ENCODE data around the gene NDUFB11. TPM values are rescaled to one million over a fixed set of nuclear protein-coding genes. Genes with fewer than 3 reads are reported as not detected.

Gene NDUFB11
- total RNA-seq, 1 experiment from 2014 or later: 129 TPM

GRCh38 chrX:47171996-47172395 lies 27.5 kb upstream of the NDUFB11 start:
- H3K9me3 ChIP-seq: no peaks in the 10 kb centered on the region
- Mint-ChIP-seq H3K4me1 (ENCODE audit: low read depth, unreplicated experiment) (no peaks in the 10 kb centered on the region), H3K36me3 (ENCODE audit: insufficient read depth, unreplicated experiment) (peaks cover 39% of the 10 kb centered on the region), H3K9me3 (ENCODE audit: unreplicated experiment) (no peaks in the 10 kb centered on the region), H3K27ac (ENCODE audit: unreplicated experiment) (no peak overlapping the region), H3K4me3 (ENCODE audit: unreplicated experiment) (no peak overlapping the region), H3K27me3 (ENCODE audit: insufficient read depth, unreplicated experiment) (no peaks in the 10 kb centered on the region)
- DNase-seq: no peak
- no peak overlapping the region for H3K4me3 ChIP-seq (ENCODE audit: low read depth, low read length)
- ChIA-PET POLR2A (no interaction called here), CTCF (no interaction called here)
- H3K36me3 ChIP-seq (ENCODE audit: control insufficient read depth, insufficient read depth, low read length): no peaks in the 10 kb centered on the region
- no peaks in the 10 kb centered on the region for H3K4me1 ChIP-seq
- no TSS peak for BruUV-seq (replicated peaks)
- no peak for TF ChIP-seq CTCF (IDR thresholded peaks at IDR 0.05; ENCODE audit: insufficient read depth in 1 of 2, low read depth in 1 of 2, low read length in 1 of 2, severe bottlenecking in 1 of 2, unreplicated experiment in 1 of 2)
- intact Hi-C loops (cut with micrococcal nuclease; ENCODE audit: unreplicated experiment): no loop called here
- no peaks in the 10 kb centered on the region for H3K27me3 ChIP-seq (replicated peaks; ENCODE audit: control insufficient read depth, insufficient read depth, low read length)

GRCh38 chrX:47170861-47171692 lies 26.6 kb upstream of the NDUFB11 start:
- TF ChIP-seq CTCF (IDR thresholded peaks at IDR 0.05; ENCODE audit: insufficient read depth in 1 of 2, low read depth in 1 of 2, low read length in 1 of 2, severe bottlenecking in 1 of 2, unreplicated experiment in 1 of 2): no peak
- no peaks in the 10 kb centered on the region for H3K4me1 ChIP-seq
- Mint-ChIP-seq H3K4me1 (ENCODE audit: low read depth, unreplicated experiment) (no peaks in the 10 kb centered on the region), H3K36me3 (ENCODE audit: insufficient read depth, unreplicated experiment) (peaks cover 30% of the 10 kb centered on the region), H3K4me3 (ENCODE audit: unreplicated experiment) (no peak overlapping the region), H3K27ac (ENCODE audit: unreplicated experiment) (no peak overlapping the region), H3K27me3 (ENCODE audit: insufficient read depth, unreplicated experiment) (no peaks in the 10 kb centered on the region), H3K9me3 (ENCODE audit: unreplicated experiment) (no peaks in the 10 kb centered on the region)
- no peaks in the 10 kb centered on the region for H3K9me3 ChIP-seq
- no TSS peak for BruUV-seq (replicated peaks)
- H3K36me3 ChIP-seq (ENCODE audit: control insufficient read depth, insufficient read depth, low read length): no peaks in the 10 kb centered on the region
- H3K27me3 ChIP-seq (replicated peaks; ENCODE audit: control insufficient read depth, insufficient read depth, low read length): no peaks in the 10 kb centered on the region
- intact Hi-C loops (cut with micrococcal nuclease; ENCODE audit: unreplicated experiment): no loop called here
- ChIA-PET POLR2A (no interaction called here), CTCF (no interaction called here)
- no peak for DNase-seq
- H3K4me3 ChIP-seq (ENCODE audit: low read depth, low read length): no peak overlapping the region

- Mint-ChIP-seq H3K27ac (ENCODE audit: unreplicated experiment) (no peak overlapping the region), H3K9me3 (ENCODE audit: unreplicated experiment) (no peaks in the 10 kb centered on the region), H3K4me3 (ENCODE audit: unreplicated experiment) (no peak overlapping the region), H3K36me3 (ENCODE audit: insufficient read depth, unreplicated experiment) (peaks cover 24% of the 10 kb centered on the region), H3K4me1 (ENCODE audit: low read depth, unreplicated experiment) (no peaks in the 10 kb centered on the region), H3K27me3 (ENCODE audit: insufficient read depth, unreplicated experiment) (no peaks in the 10 kb centered on the region)
- Histone ChIP-seq H3K4me1 (no peaks in the 10 kb centered on the region), H3K36me3 (ENCODE audit: control insufficient read depth, insufficient read depth, low read length) (no peaks in the 10 kb centered on the region), H3K4me3 (ENCODE audit: low read depth, low read length) (no peak overlapping the region), H3K9me3 (no peaks in the 10 kb centered on the region), H3K27me3 (replicated peaks; ENCODE audit: control insufficient read depth, insufficient read depth, low read length) (no peaks in the 10 kb centered on the region)
- POLR2A ChIA-PET: no interaction called here
- no peak for TF ChIP-seq CTCF (IDR thresholded peaks at IDR 0.05; ENCODE audit: insufficient read depth in 1 of 2, low read depth in 1 of 2, low read length in 1 of 2, severe bottlenecking in 1 of 2, unreplicated experiment in 1 of 2)
- CTCF ChIA-PET: interaction anchor here (1.1 kb wide), 1 partner anchor 25 kb away, joined by 3 read pairs; the partner anchor contains the start of genes NDUFB11 and RBM10
- intact Hi-C loops (cut with micrococcal nuclease; ENCODE audit: unreplicated experiment): no loop called here
- no TSS peak for BruUV-seq (replicated peaks)
- no peak for DNase-seq
Observed at GRCh38 chrX:47169726-47170515, 25.4 kb upstream of the NDUFB11 start.

All from Caco-2 (cell line).